GM21529 (cell line): ENCODE measurements around the gene LYSMD4.

Source experiments
- ATAC-seq: cut with Tn5 transposase; IDR thresholded peaks from one replicate; pipeline ENCODE4 v1.9.1; 2021; ENCODE audit not compliant: unreplicated experiment

The LYSMD4 gene

GRCh38 chr15:99731336-99732123 lies 1.7 kb downstream of the LYSMD4 start:
- no peak for ATAC-seq

- ATAC-seq: no peak
Measured at GRCh38 chr15:99729920-99730319, 3.3 kb downstream of the LYSMD4 start.

GRCh38 chr15:99729327-99729726 lies 3.9 kb downstream of the LYSMD4 start:
- no peak for ATAC-seq

- no peak for ATAC-seq
Measured at GRCh38 chr15:99728916-99729315, 4.3 kb downstream of the LYSMD4 start.

GRCh38 chr15:99727733-99728132 lies 5.5 kb downstream of the LYSMD4 start:
- no peak for ATAC-seq

GRCh38 chr15:99727330-99727729 lies 5.9 kb downstream of the LYSMD4 start:
- ATAC-seq: no peak

GRCh38 chr15:99726333-99726732 lies 6.9 kb downstream of the LYSMD4 start:
- no peak for ATAC-seq

- ATAC-seq: no peak
Measured at GRCh38 chr15:99722406-99722805, 10.8 kb downstream of the LYSMD4 start.

GRCh38 chr15:99721896-99722295 lies 11.3 kb downstream of the LYSMD4 start:
- ATAC-seq: no peak

- no peak for ATAC-seq
Measured at GRCh38 chr15:99721104-99721778, 12.0 kb downstream of the LYSMD4 start.

- no peak for ATAC-seq
Measured at GRCh38 chr15:99720533-99720932, 12.7 kb downstream of the LYSMD4 start.

- peak; percentile 74 for ATAC-seq
Measured at GRCh38 chr15:99719096-99719541, 14.1 kb downstream of the LYSMD4 start.

- no peak for ATAC-seq
Measured at GRCh38 chr15:99718421-99718820, 14.8 kb downstream of the LYSMD4 start.

- peak; percentile 61 for ATAC-seq
Measured at GRCh38 chr15:99717161-99718009, 15.9 kb downstream of the LYSMD4 start.

- no peak for ATAC-seq
Measured at GRCh38 chr15:99716540-99717095, 16.6 kb downstream of the LYSMD4 start.

GRCh38 chr15:99712415-99712814 lies 20.8 kb downstream of the LYSMD4 start:
- ATAC-seq: no peak

- ATAC-seq: no peak
Measured at GRCh38 chr15:99711625-99712024, 21.6 kb downstream of the LYSMD4 start.

- ATAC-seq: no peak
Measured at GRCh38 chr15:99709243-99709986, 23.8 kb downstream of the LYSMD4 start.

- no peak for ATAC-seq
Measured at GRCh38 chr15:99708563-99708962, 24.7 kb downstream of the LYSMD4 start.

GRCh38 chr15:99707473-99708270 lies 25.6 kb downstream of the LYSMD4 start:
- ATAC-seq: no peak
